CD4-positive, CD25-positive, alpha-beta regulatory T cell (primary cell): Measurements from ENCODE around the gene PLEKHH2. TPM values are rescaled to one million over a fixed set of nuclear protein-coding genes. Genes with fewer than 3 reads are reported as not detected.
"Not testable (repeated sequence)": the region's sequence is repeated elsewhere in the genome, so short reads cannot be mapped to it uniquely, and the experiment has no call there.

ENCODE experiments used
- ATAC-seq, 2 donors: fragments of 150-1000 bp; cut with Tn5 transposase; one replicate each; pipeline ENCODE4 v1.10.0; 2021; ENCODE audit warnings: low read depth in 2 of 2, moderate number of reproducible peaks in 2 of 2, moderate library complexity in 1 of 2
- DNase-seq, 3 donors: peaks; one replicate each; pipeline versions ENCODE4 v3.0.0 to v3.0.0-alpha.2; 2012 to 2022; ENCODE audit warnings: mixed read lengths in 1 of 3
- H3K27ac ChIP-seq: one replicate; pipeline ENCODE4 v1.7.0; 2013; ENCODE audit warnings: mild to moderate bottlenecking, low read length; ENCODE audit not compliant: insufficient read depth, poor library complexity, severe bottlenecking
- H3K27me3 ChIP-seq: one replicate; pipeline ENCODE4 v1.7.0; 2013; ENCODE audit warnings: low read length; ENCODE audit not compliant: control insufficient read depth, insufficient read depth
- H3K36me3 ChIP-seq: one replicate; pipeline ENCODE4 v1.7.0; 2013; ENCODE audit warnings: mild to moderate bottlenecking, low read length, moderate library complexity; ENCODE audit not compliant: control insufficient read depth, insufficient read depth
- H3K4me1 ChIP-seq: 2 replicates; pipeline ENCODE4 v1.7.0; 2013; ENCODE audit warnings: mild to moderate bottlenecking, low read length; ENCODE audit not compliant: insufficient read depth, control insufficient read depth, poor library complexity, severe bottlenecking
- H3K4me3 ChIP-seq: one replicate; pipeline ENCODE4 v1.7.0; 2013; ENCODE audit warnings: low read depth, mild to moderate bottlenecking, low read length, moderate library complexity
- H3K9me3 ChIP-seq, 2 experiments: 1 replicate in 1 of 2; 2 replicates in 1 of 2; pipeline ENCODE4 v1.7.0; 2013; ENCODE audit warnings: low read length in 2 of 2, mild to moderate bottlenecking in 1 of 2, moderate library complexity in 1 of 2; ENCODE audit not compliant: control insufficient read depth in 2 of 2
- H3K27ac Mint-ChIP-seq, 3 donors: one replicate each; pipeline ENCODE4 v1.8.0; 2020 to 2022; ENCODE audit warnings: mild to moderate bottlenecking in 3 of 3, mixed read lengths in 3 of 3, moderate library complexity in 2 of 3
- H3K27me3 Mint-ChIP-seq: one replicate; pipeline ENCODE4 v1.8.0; 2022; ENCODE audit warnings: mild to moderate bottlenecking, mixed read lengths
- H3K36me3 Mint-ChIP-seq: one replicate; pipeline ENCODE4 v1.8.0; 2020; ENCODE audit warnings: mixed read lengths
- H3K4me1 Mint-ChIP-seq, 4 donors: one replicate each; pipeline ENCODE4 v1.8.0; 2020 to 2022; ENCODE audit warnings: mixed read lengths in 4 of 4, mild to moderate bottlenecking in 1 of 4
- H3K4me3 Mint-ChIP-seq, 4 donors: one replicate each; pipeline ENCODE4 v1.8.0; 2020 to 2022; ENCODE audit warnings: mild to moderate bottlenecking in 4 of 4, mixed read lengths in 4 of 4, moderate library complexity in 3 of 4
- H3K9me3 Mint-ChIP-seq, 7 donors: one replicate each; pipeline ENCODE4 v1.8.0; 2020 to 2022; ENCODE audit warnings: mixed read lengths in 7 of 7, mild to moderate bottlenecking in 3 of 7, moderate library complexity in 2 of 7
- polyA plus RNA-seq, 4 donors: library from polyadenylated mRNA; unstranded; fragments of 300-500 nt; fragmentation: Illumina TruSeq; gene quantifications; one replicate each; pipeline ENCODE4 v1.2.3, GENCODE V29; 2021
- total RNA-seq: library from RNA; stranded (reverse); gene quantifications from one replicate; pipeline ENCODE4 v1.2.3, GENCODE V29; 2022

Gene PLEKHH2
- total and polyA plus RNA-seq, 5 donors from 2014 or later: 0.18 to 1.2 (median 0.20) TPM; not detected in 2

GRCh38 chr2:43725711-43726246 is 88.7 kb downstream of the PLEKHH2 start:
- H3K9me3 ChIP-seq: no peaks in the 10 kb centered on the region
- no peak overlapping the region for H3K4me3 Mint-ChIP-seq
- no peaks in the 10 kb centered on the region for H3K4me1 Mint-ChIP-seq
- H3K4me3 ChIP-seq: no peak overlapping the region
- no peaks in the 10 kb centered on the region for H3K4me1 ChIP-seq
- no peak overlapping the region for H3K27ac ChIP-seq
- no peaks in the 10 kb centered on the region for H3K36me3 Mint-ChIP-seq
- ATAC-seq: no peak
- peaks cover 34% of the 10 kb centered on the region for H3K27me3 Mint-ChIP-seq
- peaks cover 3% of the 10 kb centered on the region for H3K27me3 ChIP-seq
- no peak overlapping the region for H3K27ac Mint-ChIP-seq
- no peaks in the 10 kb centered on the region for H3K36me3 ChIP-seq
- no peaks in the 10 kb centered on the region for H3K9me3 Mint-ChIP-seq
- no peak for DNase-seq

- H3K4me1 Mint-ChIP-seq, H3K4me1 ChIP-seq, H3K9me3 Mint-ChIP-seq, H3K4me3 Mint-ChIP-seq, DNase-seq, H3K4me3 ChIP-seq, H3K27me3 ChIP-seq, H3K36me3 ChIP-seq, H3K27ac Mint-ChIP-seq, H3K36me3 Mint-ChIP-seq, ATAC-seq, H3K27ac ChIP-seq, H3K9me3 ChIP-seq: not testable (repeated sequence)
- peaks cover 32% of the 10 kb centered on the region for H3K27me3 Mint-ChIP-seq
These were observed 90.0 kb downstream of the PLEKHH2 start for GRCh38 chr2:43726961-43727633.

DNA sequence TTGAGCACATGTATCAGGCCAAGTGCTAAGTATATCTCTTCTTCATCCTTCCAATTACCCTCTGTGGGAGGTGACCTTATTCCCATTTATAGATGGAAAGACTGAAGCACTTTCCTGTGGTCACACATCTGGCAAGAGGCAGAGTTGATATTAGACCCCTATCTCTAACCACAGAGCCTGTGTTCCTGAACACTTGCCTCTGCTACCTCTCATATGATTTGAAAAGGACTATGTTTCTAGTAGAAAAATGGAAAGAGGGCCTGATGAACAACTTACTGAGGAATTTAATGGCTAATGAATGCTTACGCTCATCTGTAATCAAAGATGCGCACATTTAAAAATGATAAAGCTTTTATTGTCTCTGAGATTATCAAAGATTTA is 90.6 kb downstream of the PLEKHH2 start:
- no peaks in the 10 kb centered on the region for H3K36me3 ChIP-seq
- H3K4me1 ChIP-seq: no peaks in the 10 kb centered on the region
- ATAC-seq: no peak
- no peaks in the 10 kb centered on the region for H3K4me1 Mint-ChIP-seq
- no peaks in the 10 kb centered on the region for H3K36me3 Mint-ChIP-seq
- H3K4me3 Mint-ChIP-seq: no peak overlapping the region
- H3K27ac Mint-ChIP-seq: no peak overlapping the region
- no peak overlapping the region for H3K4me3 ChIP-seq
- no peak overlapping the region for H3K27ac ChIP-seq
- no peaks in the 10 kb centered on the region for H3K9me3 Mint-ChIP-seq
- H3K9me3 ChIP-seq: no peaks in the 10 kb centered on the region
- H3K27me3 Mint-ChIP-seq: peaks cover 32% of the 10 kb centered on the region
- peaks cover 3% of the 10 kb centered on the region for H3K27me3 ChIP-seq
- DNase-seq: no peak

DNA sequence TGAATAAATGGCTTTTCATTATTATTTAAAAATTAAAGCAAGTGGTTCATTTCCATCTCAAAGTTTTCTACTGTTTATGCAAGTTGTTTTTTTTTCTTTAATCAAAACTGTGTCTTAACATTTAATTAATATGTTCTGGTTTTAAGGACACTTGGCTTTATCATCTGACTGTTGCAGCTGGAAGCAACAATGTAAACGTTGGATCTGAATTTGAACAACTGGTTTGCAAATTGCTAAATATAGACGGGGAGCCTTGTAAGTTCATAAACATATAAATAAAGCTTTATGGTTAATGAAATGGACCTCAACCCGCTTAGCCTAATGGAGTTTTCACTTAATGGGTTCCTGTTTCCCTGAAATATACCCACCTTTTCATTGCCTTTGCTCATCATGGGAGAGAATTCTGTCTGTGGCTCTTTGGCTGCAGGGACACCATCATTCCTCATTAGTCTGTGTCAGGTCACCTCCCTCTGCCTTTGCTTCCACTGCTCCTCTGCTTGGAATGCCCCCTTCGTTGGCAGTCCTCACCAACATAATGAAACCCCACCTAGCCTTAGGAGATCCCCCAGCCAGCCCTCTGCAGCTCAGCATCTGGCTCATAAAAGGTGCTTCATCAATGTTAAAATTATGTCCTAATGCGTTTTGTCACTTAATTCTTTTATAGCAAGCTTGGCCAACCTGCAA is 92.6 kb downstream of the PLEKHH2 start:
- DNase-seq (no peak), ATAC-seq (no peak)
- no peaks in the 10 kb centered on the region for H3K36me3 ChIP-seq
- H3K4me1 Mint-ChIP-seq: no peaks in the 10 kb centered on the region
- no peak overlapping the region for H3K4me3 ChIP-seq
- no peak overlapping the region for H3K27ac ChIP-seq
- no peaks in the 10 kb centered on the region for H3K36me3 Mint-ChIP-seq
- H3K4me3 Mint-ChIP-seq: no peak overlapping the region
- H3K4me1 ChIP-seq: no peaks in the 10 kb centered on the region
- H3K27me3 Mint-ChIP-seq: peaks cover 23% of the 10 kb centered on the region
- peaks cover 0 to 2% (median 0%) of the 10 kb centered on the region in 7 donors for H3K9me3 Mint-ChIP-seq
- no peak overlapping the region for H3K27ac Mint-ChIP-seq
- no peaks in the 10 kb centered on the region for H3K9me3 ChIP-seq
- no peaks in the 10 kb centered on the region for H3K27me3 ChIP-seq

DNA sequence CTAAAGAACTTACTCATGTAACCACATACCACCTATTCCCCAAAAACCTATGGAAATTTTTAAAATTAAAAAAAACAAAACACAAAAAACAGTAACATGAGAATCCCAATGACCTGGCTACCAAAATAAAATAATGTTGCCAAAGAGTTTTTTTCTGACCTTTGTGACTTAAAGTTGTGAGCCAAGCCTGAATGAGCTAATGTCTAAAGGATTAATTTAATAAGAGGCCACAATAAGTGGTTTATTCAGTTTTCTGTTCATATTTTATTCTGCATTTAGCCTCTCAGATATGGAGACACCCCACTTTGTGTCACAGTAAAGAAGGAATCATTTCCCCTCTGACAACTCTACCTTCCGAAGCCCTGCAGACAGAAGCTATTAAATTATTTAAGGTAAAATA is 94.2 kb downstream of the PLEKHH2 start:
- Histone ChIP-seq H3K36me3 (no peaks in the 10 kb centered on the region), H3K9me3 (no peaks in the 10 kb centered on the region), H3K27ac (no peak overlapping the region), H3K4me3 (no peak overlapping the region), H3K27me3 (no peaks in the 10 kb centered on the region), H3K4me1 (no peaks in the 10 kb centered on the region)
- Mint-ChIP-seq H3K27me3 (peaks cover 25% of the 10 kb centered on the region), H3K9me3 (peaks cover 0 to 2% (median 0%) of the 10 kb centered on the region in 7 donors), H3K4me1 (no peaks in the 10 kb centered on the region), H3K36me3 (no peaks in the 10 kb centered on the region), H3K27ac (no peak overlapping the region), H3K4me3 (no peak overlapping the region)
- DNase-seq: no peak
- ATAC-seq: no peak

DNA sequence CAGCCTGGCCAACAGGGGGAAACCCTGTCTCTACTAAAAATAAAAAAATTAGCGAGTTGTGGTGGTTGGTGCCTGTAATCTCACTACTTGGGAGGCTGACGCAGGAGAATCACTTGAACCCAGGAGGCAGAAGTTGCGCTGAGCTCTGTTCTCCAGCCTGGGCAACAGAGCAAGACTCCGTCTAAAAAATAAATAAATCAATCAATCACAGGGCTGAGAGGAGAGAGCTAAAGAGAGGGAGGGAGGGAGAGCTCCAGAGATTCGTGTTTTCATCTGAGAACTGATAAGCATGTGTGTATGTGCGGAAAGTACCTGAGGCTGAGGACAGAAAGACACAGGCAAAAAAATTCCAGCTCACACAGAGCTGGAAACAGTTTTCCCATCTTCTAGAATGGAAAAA is 99.6 kb downstream of the PLEKHH2 start:
- Histone ChIP-seq H3K36me3 (no peaks in the 10 kb centered on the region), H3K4me3 (no peak overlapping the region), H3K27me3 (no peaks in the 10 kb centered on the region), H3K9me3 (no peaks in the 10 kb centered on the region), H3K4me1 (no peaks in the 10 kb centered on the region), H3K27ac (no peak overlapping the region)
- H3K9me3 Mint-ChIP-seq: peaks cover 0 to 2% (median 0%) of the 10 kb centered on the region in 7 donors
- H3K27ac Mint-ChIP-seq: no peak overlapping the region
- no peaks in the 10 kb centered on the region for H3K4me1 Mint-ChIP-seq
- no peak overlapping the region for H3K4me3 Mint-ChIP-seq
- H3K36me3 Mint-ChIP-seq: no peaks in the 10 kb centered on the region
- no peak for DNase-seq
- peaks cover 37% of the 10 kb centered on the region for H3K27me3 Mint-ChIP-seq
- ATAC-seq: no peak

GRCh38 chr2:43737097-43737854 is 100.2 kb downstream of the PLEKHH2 start:
- no peak overlapping the region for H3K27ac Mint-ChIP-seq

More at GRCh38 chr2:43737097-43737854, 100.2 kb downstream of the PLEKHH2 start:
- H3K4me3 Mint-ChIP-seq: no peak overlapping the region
- no peaks in the 10 kb centered on the region for H3K4me1 Mint-ChIP-seq
- DNase-seq: no peak
- peaks cover 0 to 2% (median 0%) of the 10 kb centered on the region in 7 donors for H3K9me3 Mint-ChIP-seq
- Histone ChIP-seq H3K36me3 (no peaks in the 10 kb centered on the region), H3K27ac (no peak overlapping the region), H3K4me1 (no peaks in the 10 kb centered on the region), H3K27me3 (no peaks in the 10 kb centered on the region), H3K4me3 (no peak overlapping the region), H3K9me3 (no peaks in the 10 kb centered on the region)
- ATAC-seq: no peak
- no peaks in the 10 kb centered on the region for H3K36me3 Mint-ChIP-seq
- H3K27me3 Mint-ChIP-seq: peaks cover 37% of the 10 kb centered on the region
